ENCODE measurements around the gene KIF16B.

The KIF16B gene

DNA sequence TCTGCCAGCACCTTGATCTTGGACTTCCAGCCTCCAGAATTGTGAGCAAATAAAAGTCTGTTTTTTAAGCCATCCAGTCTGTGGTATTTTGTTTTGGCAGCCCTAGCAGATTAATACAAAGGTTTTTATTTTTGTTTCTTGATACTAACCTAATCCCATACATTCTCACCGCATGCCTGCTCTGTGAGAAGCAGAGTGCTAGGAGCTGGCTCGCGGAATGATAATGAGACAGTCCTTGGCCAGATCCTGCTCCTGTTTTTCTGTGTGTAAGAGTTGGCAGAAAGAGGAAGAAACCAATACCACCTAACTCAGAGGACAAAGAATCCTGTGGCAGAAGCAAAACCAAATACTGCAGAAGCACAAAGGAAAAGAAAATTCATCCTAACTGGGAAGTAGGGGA, 82.6 kb downstream of the KIF16B start:
- TF ChIP-seq TCF4 (CRISPR knock-in tag; IDR thresholded peaks at IDR 0.05; ENCODE audit: borderline replicate concordance) (no peak), ZNF70 (CRISPR knock-in tag; IDR thresholded peaks at IDR 0.05) (no peak), GLIS3 (CRISPR knock-in tag; IDR thresholded peaks at IDR 0.05) (no peak), ZFP30 (CRISPR knock-in tag; IDR thresholded peaks at IDR 0.05) (no peak), PATZ1 (CRISPR knock-in tag; IDR thresholded peaks at IDR 0.05; ENCODE audit: borderline replicate concordance) (no peak), TSHZ2 (CRISPR knock-in tag; IDR thresholded peaks at IDR 0.05) (no peak), ZNF8 (CRISPR knock-in tag; IDR thresholded peaks at IDR 0.05) (no peak), ZFP3 (CRISPR knock-in tag; IDR thresholded peaks at IDR 0.05) (no peak)
- TF ChIP-seq, protein P1, sequence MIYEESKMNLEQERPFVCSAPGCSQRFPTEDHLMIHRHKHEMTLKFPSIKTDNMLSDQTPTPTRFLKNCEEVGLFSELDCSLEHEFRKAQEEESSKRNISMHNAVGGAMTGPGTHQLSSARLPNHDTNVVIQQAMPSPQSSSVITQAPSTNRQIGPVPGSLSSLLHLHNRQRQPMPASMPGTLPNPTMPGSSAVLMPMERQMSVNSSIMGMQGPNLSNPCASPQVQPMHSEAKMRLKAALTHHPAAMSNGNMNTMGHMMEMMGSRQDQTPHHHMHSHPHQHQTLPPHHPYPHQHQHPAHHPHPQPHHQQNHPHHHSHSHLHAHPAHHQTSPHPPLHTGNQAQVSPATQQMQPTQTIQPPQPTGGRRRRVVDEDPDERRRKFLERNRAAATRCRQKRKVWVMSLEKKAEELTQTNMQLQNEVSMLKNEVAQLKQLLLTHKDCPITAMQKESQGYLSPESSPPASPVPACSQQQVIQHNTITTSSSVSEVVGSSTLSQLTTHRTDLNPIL (CRISPR knock-in tag; IDR thresholded peaks at IDR 0.05; ENCODE audit: low read depth): no peak
- no peak for ATAC-seq

DNA sequence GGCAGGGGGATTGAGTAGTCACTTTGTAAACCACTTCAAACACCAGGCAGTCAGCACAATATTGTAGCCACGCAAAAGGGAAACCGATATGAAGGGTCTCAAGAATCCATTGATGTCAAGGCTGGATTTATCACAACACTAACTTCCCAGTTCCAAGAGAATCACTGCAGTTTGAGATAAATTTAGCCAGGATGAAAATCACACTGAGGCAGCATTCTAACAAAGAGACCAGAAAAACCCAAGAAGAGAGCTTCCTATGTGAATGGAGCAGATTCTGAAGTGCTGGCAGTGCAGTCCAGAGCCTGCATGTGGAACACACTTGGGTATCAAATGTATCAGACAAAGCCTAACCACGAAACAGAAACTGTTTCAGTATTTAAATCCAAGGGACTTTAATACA, 84.6 kb downstream of the KIF16B start:
- TF ChIP-seq TSHZ2 (CRISPR knock-in tag; IDR thresholded peaks at IDR 0.05): no peak
- TF ChIP-seq ZFP3 (CRISPR knock-in tag; IDR thresholded peaks at IDR 0.05): no peak
- no peak for TF ChIP-seq OSR1 (CRISPR knock-in tag; IDR thresholded peaks at IDR 0.05)
- TF ChIP-seq, protein P2, sequence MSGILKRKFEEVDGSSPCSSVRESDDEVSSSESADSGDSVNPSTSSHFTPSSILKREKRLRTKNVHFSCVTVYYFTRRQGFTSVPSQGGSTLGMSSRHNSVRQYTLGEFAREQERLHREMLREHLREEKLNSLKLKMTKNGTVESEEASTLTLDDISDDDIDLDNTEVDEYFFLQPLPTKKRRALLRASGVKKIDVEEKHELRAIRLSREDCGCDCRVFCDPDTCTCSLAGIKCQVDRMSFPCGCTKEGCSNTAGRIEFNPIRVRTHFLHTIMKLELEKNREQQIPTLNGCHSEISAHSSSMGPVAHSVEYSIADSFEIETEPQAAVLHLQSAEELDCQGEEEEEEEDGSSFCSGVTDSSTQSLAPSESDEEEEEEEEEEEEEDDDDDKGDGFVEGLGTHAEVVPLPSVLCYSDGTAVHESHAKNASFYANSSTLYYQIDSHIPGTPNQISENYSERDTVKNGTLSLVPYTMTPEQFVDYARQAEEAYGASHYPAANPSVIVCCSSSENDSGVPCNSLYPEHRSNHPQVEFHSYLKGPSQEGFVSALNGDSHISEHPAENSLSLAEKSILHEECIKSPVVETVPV (CRISPR knock-in tag; IDR thresholded peaks at IDR 0.05): no peak
- no peak for TF ChIP-seq TCF4 (CRISPR knock-in tag; IDR thresholded peaks at IDR 0.05; ENCODE audit: borderline replicate concordance)
- no peak for TF ChIP-seq POU6F1 (CRISPR knock-in tag; IDR thresholded peaks at IDR 0.05; ENCODE audit: borderline replicate concordance, low read depth)
- TF ChIP-seq PPARA (CRISPR knock-in tag; IDR thresholded peaks at IDR 0.05; ENCODE audit: borderline replicate concordance): no peak
- TF ChIP-seq ZC3H10 (CRISPR knock-in tag; IDR thresholded peaks at IDR 0.05): no peak
- TF ChIP-seq, protein P1 (CRISPR knock-in tag; IDR thresholded peaks at IDR 0.05; ENCODE audit: low read depth): no peak
- no peak for TF ChIP-seq ZFP30 (CRISPR knock-in tag; IDR thresholded peaks at IDR 0.05)
- ATAC-seq: no peak

DNA sequence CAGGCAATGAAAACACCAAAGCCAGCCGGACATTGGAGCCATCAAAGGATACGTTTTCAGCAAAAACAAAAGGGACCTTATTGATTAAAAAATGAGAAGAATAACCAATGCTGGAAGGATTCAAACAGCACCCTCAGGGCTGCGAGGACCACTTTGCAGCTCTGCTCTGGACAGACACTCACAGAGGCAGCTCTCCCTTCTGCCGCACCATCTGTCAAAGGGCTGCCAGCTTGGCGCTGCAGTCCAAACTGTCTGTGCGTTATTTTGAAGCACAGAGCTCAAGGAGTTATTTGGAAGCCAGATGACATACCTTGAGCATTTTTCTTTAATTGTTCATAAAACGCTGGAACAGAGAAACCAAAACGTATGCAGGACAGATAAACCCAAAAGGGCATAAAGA, 85.2 kb downstream of the KIF16B start:
- no peak for ATAC-seq
- TF ChIP-seq POU6F1 (CRISPR knock-in tag; IDR thresholded peaks at IDR 0.05; ENCODE audit: borderline replicate concordance, low read depth) (no peak), TCF4 (CRISPR knock-in tag; IDR thresholded peaks at IDR 0.05; ENCODE audit: borderline replicate concordance) (no peak), BACH2 (CRISPR knock-in tag; IDR thresholded peaks at IDR 0.05; ENCODE audit: borderline replicate concordance) (no peak), ZNF70 (CRISPR knock-in tag; IDR thresholded peaks at IDR 0.05) (no peak), ARNTL (CRISPR knock-in tag; IDR thresholded peaks at IDR 0.05; ENCODE audit: borderline replicate concordance, low read depth) (no peak), SNAI2 (CRISPR knock-in tag; IDR thresholded peaks at IDR 0.05) (no peak), ZFP3 (CRISPR knock-in tag; IDR thresholded peaks at IDR 0.05) (no peak)
- TF ChIP-seq, protein P1 (CRISPR knock-in tag; IDR thresholded peaks at IDR 0.05; ENCODE audit: low read depth): no peak
- TF ChIP-seq, protein P2 (CRISPR knock-in tag; IDR thresholded peaks at IDR 0.05): no peak

Data from SK-N-SH treated with all-trans-retinoic acid at 6 μM for 48 hours (cell line).